ENCODE measurements around the gene ANKRD45. TPM values are rescaled to one million over a fixed set of nuclear protein-coding genes. Genes with fewer than 3 reads are reported as not detected.
A peak's percentile ranks its signal among the peaks of the same experiment; 100 is the strongest.
"Not testable (repeated sequence)": the region's sequence is repeated elsewhere in the genome, so short reads cannot be mapped to it uniquely, and the experiment has no call there.

The ANKRD45 gene, protein sequence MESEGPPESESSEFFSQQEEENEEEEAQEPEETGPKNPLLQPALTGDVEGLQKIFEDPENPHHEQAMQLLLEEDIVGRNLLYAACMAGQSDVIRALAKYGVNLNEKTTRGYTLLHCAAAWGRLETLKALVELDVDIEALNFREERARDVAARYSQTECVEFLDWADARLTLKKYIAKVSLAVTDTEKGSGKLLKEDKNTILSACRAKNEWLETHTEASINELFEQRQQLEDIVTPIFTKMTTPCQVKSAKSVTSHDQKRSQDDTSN
- 1 to 10 TPM; 2.6 to 4.3 (median 3.2) TPM for polyA plus RNA-seq (ENCODE audit: insufficient read depth in 1 of 5, insufficient read length in 5 of 5, low replicate concordance in 1 of 5)
- long read RNA-seq, donor 1, result 0 reads
- long read RNA-seq, donor 2, partial matches to known transcripts, result 0 of 1 reads
- long read RNA-seq, donor 2, other reads (novel, unspliced or antisense), result 0 of 1 reads
- long read RNA-seq, donor 3, result 0 reads
- long read RNA-seq, donor 4, partial matches to known transcripts, result 0 of 1 reads
- long read RNA-seq, donor 4, other reads (novel, unspliced or antisense), result 0 of 1 reads
- long read RNA-seq, donor 5, partial matches to known transcripts, result 0 of 1 reads
- long read RNA-seq, donor 5, other reads (novel, unspliced or antisense), result 0 of 1 reads
- long read RNA-seq, donor 6, partial matches to known transcripts, result 0 of 1 reads
- long read RNA-seq, donor 6, other reads (novel, unspliced or antisense), result 0 of 1 reads
- long read RNA-seq, donor 7, partial matches to known transcripts, result 0 of 1 reads
- long read RNA-seq, donor 7, other reads (novel, unspliced or antisense), result 0 of 1 reads
- long read RNA-seq, donor 8, result 0 reads

GRCh38 chr1:173669491-173669941 is at the start of gene ANKRD45:
TSS of gene ANKRD45 (minus strand) at chr1:173669851. CDS start at chr1:173659418, 10,433 bp downstream.
- DNase-seq, result peak; percentile 75 to 79

- no peak for DNase-seq
Measured at GRCh38 chr1:173717238-173717637, 47.6 kb upstream of the ANKRD45 start.

GRCh38 chr1:173715538-173715844 is 45.8 kb upstream of the ANKRD45 start:
- no peak for DNase-seq

- peak; percentile 81 to 85 for DNase-seq
Measured at GRCh38 chr1:173714759-173715537, 45.3 kb upstream of the ANKRD45 start, which contains the start of gene KLHL20. TSS of gene KLHL20 (plus strand) at chr1:173714981. CDS start at chr1:173716044, 1,063 bp downstream.

DNA sequence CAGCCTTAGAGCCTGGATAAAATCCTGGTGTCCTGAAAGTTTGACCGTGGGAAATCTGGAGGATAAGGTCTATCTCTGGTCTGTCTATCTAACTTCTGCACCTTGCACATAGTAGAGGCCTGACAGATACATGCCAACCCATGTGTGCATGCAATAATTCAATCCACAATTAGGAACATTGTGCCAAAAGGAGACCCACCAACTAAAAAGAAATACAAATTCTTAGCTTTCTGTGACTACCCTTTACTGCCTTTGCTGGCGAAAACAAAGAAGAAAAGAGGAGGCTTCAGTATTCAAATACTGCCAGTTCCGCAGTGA is 44.7 kb upstream of the ANKRD45 start:
- no peak for DNase-seq

DNA sequence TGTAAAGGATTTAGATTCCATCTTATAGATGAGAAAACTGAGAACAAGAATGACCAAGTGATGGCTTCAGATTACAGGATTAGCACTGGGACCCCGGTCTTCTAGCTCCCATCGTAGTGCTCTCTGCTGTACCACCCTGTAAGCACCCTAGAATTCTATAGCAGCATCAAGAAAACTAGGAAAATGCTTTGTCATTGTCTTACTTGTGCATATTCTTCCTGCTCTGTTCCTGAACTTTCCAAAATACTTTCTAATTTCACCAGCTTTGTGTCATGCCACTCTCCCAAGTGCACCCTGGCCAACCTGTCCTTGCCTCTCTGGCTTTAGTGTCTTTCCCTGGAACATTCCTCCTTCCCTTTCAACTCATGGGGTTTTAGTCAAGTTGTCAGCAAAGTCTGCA is 39.1 kb upstream of the ANKRD45 start:
- no peak for DNase-seq

- DNase-seq, result no peak
Measured at GRCh38 chr1:173705117-173705516, 35.5 kb upstream of the ANKRD45 start.

- no peak for DNase-seq
Measured at GRCh38 chr1:173702736-173703135, 33.1 kb upstream of the ANKRD45 start.

GRCh38 chr1:173701299-173701698 is 31.6 kb upstream of the ANKRD45 start:
- DNase-seq, result not testable (repeated sequence)

DNA sequence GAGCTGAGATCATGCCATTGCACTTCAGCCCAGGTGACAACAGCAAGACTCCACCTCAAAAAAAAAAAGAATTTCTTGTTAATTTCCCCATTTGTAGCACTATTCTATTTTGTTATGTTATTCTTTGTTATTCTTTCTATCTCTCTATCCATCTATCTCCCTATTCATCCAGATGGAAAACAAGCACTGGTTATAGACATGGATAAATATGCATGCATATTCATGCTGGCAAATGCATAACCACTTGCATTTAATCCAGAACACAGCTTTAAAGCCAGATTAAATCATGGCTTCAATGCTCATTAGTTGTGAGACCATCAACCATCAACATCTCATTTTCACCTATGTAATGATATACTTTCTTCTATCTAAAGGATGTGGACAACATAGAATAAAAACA is 23.6 kb upstream of the ANKRD45 start:
- no peak for DNase-seq

GRCh38 chr1:173688300-173688699 is 18.6 kb upstream of the ANKRD45 start:
- DNase-seq, result no peak

DNA sequence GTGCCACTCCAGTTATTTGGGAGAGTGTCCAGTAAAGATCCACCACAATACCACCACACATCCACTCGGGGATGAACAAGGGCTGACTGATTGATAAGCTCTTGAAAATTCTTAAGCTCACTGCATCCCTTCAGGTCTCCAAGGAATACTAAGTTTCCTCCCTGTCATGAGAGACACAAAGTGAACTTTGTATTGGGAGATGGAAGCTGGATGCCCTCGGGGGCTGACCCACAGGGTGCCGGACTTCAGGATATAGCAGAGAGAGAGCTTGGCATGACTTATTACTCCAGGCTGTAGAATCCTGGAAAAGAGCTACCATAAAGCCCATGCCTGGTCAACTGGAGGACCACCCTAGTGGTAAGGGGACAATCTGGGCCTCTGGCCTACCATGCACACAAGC is 15.5 kb upstream of the ANKRD45 start:
- not testable (repeated sequence) for DNase-seq

DNA sequence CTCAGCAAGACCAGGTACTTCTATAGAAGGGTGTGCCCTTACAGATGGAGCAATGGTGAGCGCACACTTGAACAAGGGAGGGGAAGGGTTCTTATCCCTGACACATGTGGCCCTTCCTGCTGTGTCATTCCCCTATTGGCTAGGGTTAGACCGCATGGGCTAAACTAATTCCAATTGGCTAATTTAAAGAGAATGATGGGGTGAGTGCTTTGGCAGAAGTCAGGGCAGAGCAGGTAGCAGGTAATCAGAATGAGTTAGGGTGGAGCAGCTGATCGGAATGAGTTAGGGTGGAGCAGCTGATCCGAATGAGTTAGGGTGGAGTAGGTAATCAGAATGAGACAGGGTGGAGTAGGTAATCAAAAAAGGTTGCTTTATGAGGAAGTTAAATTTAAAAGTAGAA is 14.2 kb upstream of the ANKRD45 start:
- not testable (repeated sequence) for DNase-seq

GRCh38 chr1:173682184-173682583 is 12.5 kb upstream of the ANKRD45 start:
- DNase-seq, result peak; percentile 18 to 26

GRCh38 chr1:173680152-173680551 is 10.5 kb upstream of the ANKRD45 start:
- not testable (repeated sequence) for DNase-seq

DNA sequence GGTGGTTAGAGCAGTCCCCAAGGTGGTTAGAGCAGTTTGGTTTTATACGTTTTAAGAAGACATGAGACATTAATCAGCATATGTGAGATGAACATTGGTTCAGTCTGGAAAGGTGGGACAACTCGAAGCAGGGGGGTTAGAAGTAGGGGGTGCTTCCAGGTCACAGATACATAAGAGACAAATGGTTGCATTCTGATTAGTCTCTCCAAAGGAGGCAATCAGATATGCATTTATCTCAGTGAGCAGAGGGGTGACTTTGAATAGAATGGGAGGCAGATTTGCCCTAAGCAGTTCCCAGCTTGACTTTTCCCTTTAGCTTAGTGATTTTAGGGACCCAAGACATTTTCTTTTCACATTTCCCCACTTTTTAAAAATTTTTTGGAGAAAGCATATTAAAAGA is 4.8 kb upstream of the ANKRD45 start:
- not testable (repeated sequence) for DNase-seq

- no peak for DNase-seq
Measured at GRCh38 chr1:173666646-173667045, 3.0 kb downstream of the ANKRD45 start.

GRCh38 chr1:173663159-173663558 is 6.5 kb downstream of the ANKRD45 start:
- no peak for DNase-seq

GRCh38 chr1:173661763-173662162 is 7.9 kb downstream of the ANKRD45 start:
- no peak for DNase-seq

- DNase-seq, result no peak
Measured at GRCh38 chr1:173661271-173661670, 8.4 kb downstream of the ANKRD45 start.

- DNase-seq, result no peak
Measured at GRCh38 chr1:173660306-173660705, 9.3 kb downstream of the ANKRD45 start.

Data from right lung (tissue), 10 donors.